AG08395 (cell line): ENCODE measurements around the gene TMC2.
"Not testable (repeated sequence)": the region's sequence is repeated elsewhere in the genome, so short reads cannot be mapped to it uniquely, and the experiment has no call there.

Source experiments
- DNase-seq: peaks from one replicate; pipeline ENCODE4 v3.0.0; 2012; ENCODE audit warnings: mixed read lengths, low spot score

The TMC2 gene

GRCh38 chr20:2526218-2526583 is 10.2 kb upstream of the TMC2 start:
- DNase-seq, result not testable (repeated sequence)

- DNase-seq, result no peak
Observed at GRCh38 chr20:2527762-2528161, 8.6 kb upstream of the TMC2 start.

- no peak for DNase-seq
Observed at GRCh38 chr20:2528671-2529271, 7.6 kb upstream of the TMC2 start.

- no peak for DNase-seq
Observed at GRCh38 chr20:2533118-2533517, 3.3 kb upstream of the TMC2 start.

- DNase-seq, result no peak
Observed at GRCh38 chr20:2535711-2536559, 438 bp upstream of the TMC2 start.

- DNase-seq, result no peak
Observed at GRCh38 chr20:2537101-2537500, 728 bp downstream of the TMC2 start.

GRCh38 chr20:2538356-2538755 is 2.0 kb downstream of the TMC2 start:
- no peak for DNase-seq

- DNase-seq, result no peak
Observed at GRCh38 chr20:2538931-2539720, 2.8 kb downstream of the TMC2 start.

GRCh38 chr20:2541940-2542339 is 5.6 kb downstream of the TMC2 start:
- DNase-seq, result no peak

GRCh38 chr20:2542361-2542760 is 6.0 kb downstream of the TMC2 start:
- no peak for DNase-seq

- DNase-seq, result no peak
Observed at GRCh38 chr20:2544211-2544610, 7.8 kb downstream of the TMC2 start.

GRCh38 chr20:2545594-2545993 is 9.2 kb downstream of the TMC2 start:
- DNase-seq, result no peak

- DNase-seq, result no peak
Observed at GRCh38 chr20:2557873-2558580, 21.7 kb downstream of the TMC2 start.

- no peak for DNase-seq
Observed at GRCh38 chr20:2558581-2559278, 22.4 kb downstream of the TMC2 start.

- DNase-seq, result no peak
Observed at GRCh38 chr20:2559279-2559626, 22.9 kb downstream of the TMC2 start.

- no peak for DNase-seq
Observed at GRCh38 chr20:2559651-2560050, 23.3 kb downstream of the TMC2 start.

- DNase-seq, result no peak
Observed at GRCh38 chr20:2563116-2563515, 26.7 kb downstream of the TMC2 start.

- no peak for DNase-seq
Observed at GRCh38 chr20:2564406-2564805, 28.0 kb downstream of the TMC2 start.

GRCh38 chr20:2575682-2576081 is 39.3 kb downstream of the TMC2 start:
- DNase-seq, result no peak

- no peak for DNase-seq
Observed at GRCh38 chr20:2576317-2576727, 39.9 kb downstream of the TMC2 start.

GRCh38 chr20:2578475-2579192 is 42.3 kb downstream of the TMC2 start:
- no peak for DNase-seq
